HCT116 (cell line): Measurements from ENCODE around the gene TAGLN2. TPM values are rescaled to one million over a fixed set of nuclear protein-coding genes. Genes with fewer than 3 reads are reported as not detected.
A peak's percentile ranks its signal among the peaks of the same experiment; 100 is the strongest.

Experiments
- ATAC-seq: fragments of 200-7000 bp; cut with Tn5 transposase; 2 replicates; pipeline ENCODE4 v1.9.1; 2020; ENCODE audit warnings: mild to moderate bottlenecking, moderate library complexity
- BruUV-seq: library from RNA; stranded (reverse); fragments of 400-500 nt; replicated peaks from 2 replicates; lab custom pipeline; 2021; lab: Mats Ljungman, UMichigan
- CTCF ChIA-PET: fragments of 300-600 bp; sonication (Branson Sonifier 250); formaldehyde crosslinking; loops from one replicate; lab custom pipeline; 2021; ENCODE audit warnings: antibody characterized with exemption; lab: Charles Lee
- POLR2A ChIA-PET: fragments of 300-600, 350-600 bp; sonication (Branson Sonifier 250); formaldehyde crosslinking; loops from one replicate; lab custom pipeline; 2021; ENCODE audit warnings: antibody characterized with exemption; lab: Charles Lee
- RAD21 ChIA-PET, 2 experiments: fragments of 300-600 bp; sonication (Branson Sonifier 250); formaldehyde crosslinking; loops; one replicate each; lab custom pipeline; 2023; ENCODE audit warnings: low total read pairs in 2 of 2; ENCODE audit not compliant: uncharacterized antibody in 2 of 2, unreplicated experiment in 2 of 2, low non-redundant PET in 1 of 2; lab: Charles Lee
- DNase-seq: peaks from one replicate; pipeline ENCODE4 v3.0.0-alpha.2; 2010; ENCODE audit warnings: low read depth, low spot score
- H2AFZ ChIP-seq: fragments of 200-600 bp; shearing (Covaris generic), sonication (generic); 2 replicates; pipeline ENCODE4 v1.6.1; 2017; ENCODE audit warnings: low read depth, mixed run types, mixed read lengths, antibody characterized with exemption, low read length; ENCODE audit not compliant: poor library complexity, severe bottlenecking
- H3K27ac ChIP-seq: 2 replicates; pipeline ENCODE4 v1.5.1; 2012; ENCODE audit warnings: low read depth, low read length
- H3K27me3 ChIP-seq: fragments of 200-600 bp; sonication (generic); 2 replicates; pipeline ENCODE4 v1.6.1; 2016; ENCODE audit warnings: mixed run types, low read length, mixed read lengths; ENCODE audit not compliant: insufficient read depth
- H3K36me3 ChIP-seq, 2 experiments: fragments of 200-500 bp in 1 of 2; fragments of 200-600 bp in 1 of 2; sonication (Bioruptor generic) in 1 of 2; sonication (generic) in 1 of 2; 2 replicates each; pipeline versions ENCODE4 v1.5.1 to v1.6.1; 2014 to 2016; ENCODE audit warnings: low read length in 2 of 2, inconsistent platforms in 1 of 2, mixed read lengths in 1 of 2, mixed run types in 1 of 2; ENCODE audit not compliant: insufficient read depth in 2 of 2, control insufficient read depth in 1 of 2
- H3K4me1 ChIP-seq, 2 experiments: fragments of 200-600 bp in 1 of 2; sonication (generic) in 1 of 2; 2 replicates each; pipeline versions ENCODE4 v1.5.1 to v1.6.1; 2012 to 2017; ENCODE audit warnings: low read length in 2 of 2, inconsistent platforms in 1 of 2, mild to moderate bottlenecking in 1 of 2, mixed read lengths in 1 of 2, mixed run types in 1 of 2, moderate library complexity in 1 of 2; ENCODE audit not compliant: insufficient read depth in 2 of 2, control insufficient read depth in 1 of 2
- H3K4me2 ChIP-seq: fragments of 200-600 bp; sonication (generic); 2 replicates; pipeline ENCODE4 v1.6.1; 2017; ENCODE audit warnings: mixed run types, low read length, mixed read lengths
- H3K4me3 ChIP-seq, 2 experiments: fragments of 200-600 bp in 1 of 2; sonication (generic) in 1 of 2; replicated peaks in 1 of 2; 2 replicates each; pipeline ENCODE4 v1.5.1; 2011 to 2016; ENCODE audit warnings: low read length in 2 of 2, control low read depth in 1 of 2, low read depth in 1 of 2, mild to moderate bottlenecking in 1 of 2, mixed read lengths in 1 of 2, mixed run types in 1 of 2
- H3K79me2 ChIP-seq: fragments of 200-600 bp; sonication (generic); 2 replicates; pipeline ENCODE4 v1.6.1; 2017; ENCODE audit warnings: mild to moderate bottlenecking, mixed run types, low read length, moderate library complexity, mixed read lengths; ENCODE audit not compliant: insufficient read depth
- H3K9ac ChIP-seq: fragments of 200-600 bp; sonication (generic); 2 replicates; pipeline ENCODE4 v1.6.1; 2016; ENCODE audit warnings: low read length, mixed read lengths
- H3K9me2 ChIP-seq: fragments of 200-600 bp; sonication (generic), shearing (Covaris generic); 2 replicates; pipeline ENCODE4 v1.6.1; 2017; ENCODE audit warnings: mixed run types, mild to moderate bottlenecking, moderate library complexity; ENCODE audit not compliant: insufficient read depth
- H3K9me3 ChIP-seq, 2 experiments: fragments of 200-500 bp in 1 of 2; fragments of 200-600 bp in 1 of 2; sonication (Bioruptor generic) in 1 of 2; sonication (generic) in 1 of 2; 2 replicates each; pipeline ENCODE4 v1.6.1; 2014 to 2017; ENCODE audit warnings: low read length in 2 of 2, mixed read lengths in 2 of 2, inconsistent platforms in 1 of 2, low read depth in 1 of 2, mild to moderate bottlenecking in 1 of 2, mixed run types in 1 of 2, moderate library complexity in 1 of 2; ENCODE audit not compliant: control insufficient read depth in 1 of 2, insufficient read depth in 1 of 2
- H4K20me1 ChIP-seq: fragments of 200-600 bp; sonication (generic), shearing (Covaris generic); 2 replicates; pipeline ENCODE4 v1.6.1; 2017; ENCODE audit warnings: mixed run types, mild to moderate bottlenecking, moderate library complexity; ENCODE audit not compliant: insufficient read depth
- CEBPB ChIP-seq: IDR thresholded peaks from 2 replicates; pipeline ENCODE4 v1.6.1; 2012; ENCODE audit warnings: low read depth
- EGR1 ChIP-seq: IDR thresholded peaks from 2 replicates; pipeline ENCODE4 v1.6.1; 2012; ENCODE audit warnings: low read depth
- ELF1 ChIP-seq: IDR thresholded peaks from 2 replicates; pipeline ENCODE4 v1.6.1; 2012; ENCODE audit warnings: low read depth, borderline replicate concordance
- EZH2phosphoT487 ChIP-seq: fragments of 200-600 bp; IDR thresholded peaks from 2 replicates; pipeline ENCODE4 v1.6.1; 2018; ENCODE audit warnings: antibody characterized with exemption, borderline replicate concordance
- FOSL1 ChIP-seq: IDR thresholded peaks from 2 replicates; pipeline ENCODE4 v1.6.1; 2012; ENCODE audit warnings: low read depth
- JUND ChIP-seq: IDR thresholded peaks from 2 replicates; pipeline ENCODE4 v1.6.1; 2012
- POLR2A ChIP-seq: IDR thresholded peaks from 2 replicates; pipeline ENCODE4 v1.7.0; 2011; ENCODE audit warnings: borderline replicate concordance; ENCODE audit not compliant: insufficient read depth, insufficient read length; ENCODE audit errors: extremely low read depth
- POLR2AphosphoS5 ChIP-seq: IDR thresholded peaks from 2 replicates; pipeline ENCODE4 v1.6.1; 2011; ENCODE audit warnings: mild to moderate bottlenecking, low read depth, low read length, moderate library complexity
- SP1 ChIP-seq: IDR thresholded peaks from 2 replicates; pipeline ENCODE4 v1.6.1; 2012; ENCODE audit warnings: low read depth
- SRF ChIP-seq: IDR thresholded peaks from 2 replicates; pipeline ENCODE4 v1.6.1; 2012; ENCODE audit warnings: low read depth
- ZFX ChIP-seq: fragments of 450-650 bp; IDR thresholded peaks from 2 replicates; pipeline ENCODE4 v1.6.1; 2017
- ZNF274 ChIP-seq: fragments of 200-500 bp; sonication (Bioruptor generic); IDR thresholded peaks from 2 replicates; pipeline ENCODE4 v1.6.1; 2014; ENCODE audit warnings: mild to moderate bottlenecking, low read depth, low read length, inconsistent platforms
- intact Hi-C: fragments of 100-400 bp; cut with micrococcal nuclease; formaldehyde crosslinking; loops from 2 replicates; pipeline ENCODE4 v1.10.0; 2022
- total RNA-seq: library from RNA; stranded (reverse); gene quantifications from one replicate; pipeline ENCODE4 v1.2.1, GENCODE V29; 2021; ENCODE audit not compliant: unreplicated experiment
- TF ChIP-seq, protein P1 (sequence below): IDR thresholded peaks from 2 replicates; pipeline ENCODE4 v1.6.1; 2011; ENCODE audit warnings: mild to moderate bottlenecking, low read length, moderate library complexity; ENCODE audit not compliant: insufficient replicate concordance; ENCODE audit errors: extremely low read depth
- TF ChIP-seq, protein P2 (sequence below), 3 experiments: fragments of 200-600 bp in 1 of 3; sonication (generic) in 1 of 3; IDR thresholded peaks in 2 of 3; conservative IDR thresholded peaks in 1 of 3; 2 replicates each; pipeline ENCODE4 v1.5.1; 2012 to 2017; ENCODE audit warnings: low read depth in 2 of 3, low read length in 2 of 3, antibody characterized with exemption in 1 of 3, borderline replicate concordance in 1 of 3, control low read depth in 1 of 3, mild to moderate bottlenecking in 1 of 3, mixed read lengths in 1 of 3, mixed run types in 1 of 3, moderate library complexity in 1 of 3; ENCODE audit not compliant: insufficient read depth in 1 of 3

The TAGLN2 gene
- total RNA-seq, 1 experiment from 2014 or later = 127 TPM

DNA sequence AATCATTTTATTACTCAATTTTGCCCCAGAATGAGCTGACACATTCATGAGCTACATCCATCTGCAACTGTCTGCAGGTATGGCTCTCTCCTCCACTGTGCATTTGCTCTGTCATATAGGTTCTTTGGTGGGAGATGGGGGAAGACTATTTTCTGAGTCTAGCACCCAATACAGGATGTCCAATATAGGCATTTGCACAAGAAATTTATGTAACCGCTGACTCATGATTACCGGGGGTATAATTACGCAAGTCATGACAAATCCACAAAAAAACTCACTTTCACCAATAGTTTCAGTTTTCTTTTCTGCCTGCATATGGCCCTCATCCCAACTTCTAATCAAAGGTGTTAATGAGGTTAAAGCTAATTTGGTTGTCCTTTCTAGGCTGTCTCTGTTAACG, 45.3 kb downstream of the TAGLN2 start:
- DNase-seq (no peak), ATAC-seq (no peak)
- Histone ChIP-seq H3K4me2 (peak overlapping the region; percentile 10; the same call in 1 of the 2 replicates), H3K27me3 (no peaks in the 10 kb centered on the region), H3K79me2 (no peaks in the 10 kb centered on the region), H3K36me3 (no peaks in the 10 kb centered on the region), H3K4me1 (peaks cover 21 to 37% of the 10 kb centered on the region in 2 experiments), H3K4me3 (no peak overlapping the region), H2AFZ (no peak overlapping the region), H3K9me3 (no peaks in the 10 kb centered on the region), H3K27ac (no peak overlapping the region), H3K9me2 (no peaks in the 10 kb centered on the region), H3K9ac (no peak overlapping the region), H4K20me1 (no peaks in the 10 kb centered on the region)
- ChIA-PET POLR2A (no interaction called here), CTCF (interaction anchor here (1.3 to 1.9 kb wide), 3 partner anchors 11 to 90 kb away, joined by 3 to 5 read pairs (median 5); no protein-coding TSS in a partner anchor), RAD21 (no interaction called here)
- BruUV-seq = no TSS peak
- intact Hi-C loops = no loop called here
- TF ChIP-seq CEBPB = peak; percentile 75
- TF ChIP-seq EGR1 = no peak
- TF ChIP-seq FOSL1 = peak; percentile 21; the same call in 1 of the 2 replicates

- Histone ChIP-seq H3K36me3 (no peaks in the 10 kb centered on the region), H3K9ac (no peak overlapping the region), H3K9me3 (no peaks in the 10 kb centered on the region), H2AFZ (no peak overlapping the region), H3K9me2 (no peaks in the 10 kb centered on the region), H4K20me1 (no peaks in the 10 kb centered on the region), H3K27me3 (no peaks in the 10 kb centered on the region), H3K4me2 (no peak overlapping the region), H3K4me3 (no peak overlapping the region), H3K79me2 (no peaks in the 10 kb centered on the region), H3K4me1 (peaks cover 21 to 37% of the 10 kb centered on the region in 2 experiments), H3K27ac (no peak overlapping the region)
- ChIA-PET POLR2A (no interaction called here), RAD21 (no interaction called here), CTCF (interaction anchor here (1.3 to 1.9 kb wide), 4 partner anchors 12 to 89 kb away, joined by 3 to 5 read pairs (median 4); no protein-coding TSS in a partner anchor)
- ATAC-seq (no peak), DNase-seq (no peak)
- intact Hi-C loops = no loop called here
- BruUV-seq = no TSS peak
- TF ChIP-seq POLR2A (no peak), ELF1 (no peak), POLR2AphosphoS5 (no peak), CEBPB (no peak), ZFX (no peak), SP1 (no peak), ZNF274 (no peak), FOSL1 (no peak), EGR1 (no peak), SRF (no peak), JUND (no peak), EZH2phosphoT487 (no peak)
- TF ChIP-seq, protein P1, sequence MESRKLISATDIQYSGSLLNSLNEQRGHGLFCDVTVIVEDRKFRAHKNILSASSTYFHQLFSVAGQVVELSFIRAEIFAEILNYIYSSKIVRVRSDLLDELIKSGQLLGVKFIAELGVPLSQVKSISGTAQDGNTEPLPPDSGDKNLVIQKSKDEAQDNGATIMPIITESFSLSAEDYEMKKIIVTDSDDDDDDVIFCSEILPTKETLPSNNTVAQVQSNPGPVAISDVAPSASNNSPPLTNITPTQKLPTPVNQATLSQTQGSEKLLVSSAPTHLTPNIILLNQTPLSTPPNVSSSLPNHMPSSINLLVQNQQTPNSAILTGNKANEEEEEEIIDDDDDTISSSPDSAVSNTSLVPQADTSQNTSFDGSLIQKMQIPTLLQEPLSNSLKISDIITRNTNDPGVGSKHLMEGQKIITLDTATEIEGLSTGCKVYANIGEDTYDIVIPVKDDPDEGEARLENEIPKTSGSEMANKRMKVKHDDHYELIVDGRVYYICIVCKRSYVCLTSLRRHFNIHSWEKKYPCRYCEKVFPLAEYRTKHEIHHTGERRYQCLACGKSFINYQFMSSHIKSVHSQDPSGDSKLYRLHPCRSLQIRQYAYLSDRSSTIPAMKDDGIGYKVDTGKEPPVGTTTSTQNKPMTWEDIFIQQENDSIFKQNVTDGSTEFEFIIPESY = no peak
- TF ChIP-seq, protein P2, sequence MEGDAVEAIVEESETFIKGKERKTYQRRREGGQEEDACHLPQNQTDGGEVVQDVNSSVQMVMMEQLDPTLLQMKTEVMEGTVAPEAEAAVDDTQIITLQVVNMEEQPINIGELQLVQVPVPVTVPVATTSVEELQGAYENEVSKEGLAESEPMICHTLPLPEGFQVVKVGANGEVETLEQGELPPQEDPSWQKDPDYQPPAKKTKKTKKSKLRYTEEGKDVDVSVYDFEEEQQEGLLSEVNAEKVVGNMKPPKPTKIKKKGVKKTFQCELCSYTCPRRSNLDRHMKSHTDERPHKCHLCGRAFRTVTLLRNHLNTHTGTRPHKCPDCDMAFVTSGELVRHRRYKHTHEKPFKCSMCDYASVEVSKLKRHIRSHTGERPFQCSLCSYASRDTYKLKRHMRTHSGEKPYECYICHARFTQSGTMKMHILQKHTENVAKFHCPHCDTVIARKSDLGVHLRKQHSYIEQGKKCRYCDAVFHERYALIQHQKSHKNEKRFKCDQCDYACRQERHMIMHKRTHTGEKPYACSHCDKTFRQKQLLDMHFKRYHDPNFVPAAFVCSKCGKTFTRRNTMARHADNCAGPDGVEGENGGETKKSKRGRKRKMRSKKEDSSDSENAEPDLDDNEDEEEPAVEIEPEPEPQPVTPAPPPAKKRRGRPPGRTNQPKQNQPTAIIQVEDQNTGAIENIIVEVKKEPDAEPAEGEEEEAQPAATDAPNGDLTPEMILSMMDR (IDR thresholded peaks at IDR 0.05 in 2 of 3, conservative IDR thresholded peaks at IDR 0.05 in 1 of 3; ENCODE audit: borderline replicate concordance in 1 of 3, insufficient read depth in 1 of 3, low read depth in 2 of 3, low read length in 2 of 3) = no peak
These were observed 46.2 kb downstream of the TAGLN2 start for GRCh38 chr1:159879136-159879535.
